Uterus (tissue), 2 donors: ENCODE results near the gene KIF26A.

Experiments used
- CTCF ChIP-seq, 4 experiments: fragments of 200-600 bp in 2 of 4; fragments of 450-650 bp in 2 of 4; sonication (generic) in 2 of 4; IDR thresholded peaks; one replicate each; pipeline ENCODE4 v1.5.1; 2016 to 2019; ENCODE audit warnings: antibody characterized with exemption in 4 of 4, mild to moderate bottlenecking in 2 of 4, moderate library complexity in 1 of 4
- POLR2A ChIP-seq, 2 donors: fragments of 450-650 bp; IDR thresholded peaks; one replicate each; pipeline ENCODE4 v1.6.1; 2016; ENCODE audit warnings: antibody characterized with exemption in 2 of 2, mild to moderate bottlenecking in 1 of 2, moderate library complexity in 1 of 2

- no peak for TF ChIP-seq CTCF (IDR thresholded peaks at IDR 0.05)
- no peak for TF ChIP-seq POLR2A (IDR thresholded peaks at IDR 0.05)
Measured at GRCh38 chr14:104161602-104162367, 23.4 kb downstream of the KIF26A start.
